Osteocyte (in vitro differentiated cells): ENCODE measurements around the gene CYTH3. TPM values are rescaled to one million over a fixed set of nuclear protein-coding genes. Genes with fewer than 3 reads are reported as not detected.
A peak's percentile ranks its signal among the peaks of the same experiment; 100 is the strongest.
"Not testable (repeated sequence)": the region's sequence is repeated elsewhere in the genome, so short reads cannot be mapped to it uniquely, and the experiment has no call there.

Source experiments
- DNase-seq: peaks from one replicate; pipeline ENCODE4 v3.0.0; 2021; ENCODE audit warnings: mixed read lengths; ENCODE audit not compliant: unreplicated experiment; ENCODE audit errors: extremely low spot score
- H3K27ac Mint-ChIP-seq: one replicate; pipeline ENCODE4 v1.8.0; 2021; ENCODE audit warnings: mild to moderate bottlenecking, mixed read lengths; ENCODE audit not compliant: unreplicated experiment
- H3K27me3 Mint-ChIP-seq: one replicate; pipeline ENCODE4 v1.8.0; 2021; ENCODE audit warnings: mixed read lengths; ENCODE audit not compliant: unreplicated experiment
- H3K36me3 Mint-ChIP-seq: one replicate; pipeline ENCODE4 v1.8.0; 2021; ENCODE audit warnings: mixed read lengths; ENCODE audit not compliant: unreplicated experiment
- H3K4me1 Mint-ChIP-seq: one replicate; pipeline ENCODE4 v1.8.0; 2021; ENCODE audit warnings: mixed read lengths; ENCODE audit not compliant: unreplicated experiment
- H3K4me3 Mint-ChIP-seq: one replicate; pipeline ENCODE4 v1.8.0; 2021; ENCODE audit warnings: mild to moderate bottlenecking, moderate library complexity, mixed read lengths; ENCODE audit not compliant: unreplicated experiment
- H3K9me3 Mint-ChIP-seq: one replicate; pipeline ENCODE4 v1.8.0; 2021; ENCODE audit warnings: mixed read lengths; ENCODE audit not compliant: unreplicated experiment
- CTCF ChIP-seq: fragments of 200-600 bp; sonication (generic); IDR thresholded peaks from 2 replicates; pipeline ENCODE4 v1.5.0; 2021; ENCODE audit warnings: antibody characterized with exemption, mild to moderate bottlenecking, moderate library complexity
- total RNA-seq: library from RNA; stranded (reverse); gene quantifications from 2 replicates; pipeline ENCODE4 v1.2.1, GENCODE V29; 2021

CYTH3 gene
- total RNA-seq, 1 donor from 2014 or later = 63.9 TPM

- peaks cover 74% of the 10 kb centered on the region for H3K4me1 Mint-ChIP-seq
Observed at GRCh38 chr7:6227294-6227846, 45.1 kb downstream of the CYTH3 start.

GRCh38 chr7:6226194-6226799 is 46.1 kb downstream of the CYTH3 start:
- Mint-ChIP-seq H3K27me3 (no peaks in the 10 kb centered on the region), H3K4me1 (peaks cover 74% of the 10 kb centered on the region), H3K9me3 (no peaks in the 10 kb centered on the region), H3K27ac (peak overlapping the region; percentile 93), H3K4me3 (no peak overlapping the region), H3K36me3 (no peaks in the 10 kb centered on the region)
- TF ChIP-seq CTCF = no peak
- no peak for DNase-seq

More at GRCh38 chr7:6227294-6227846, 45.1 kb downstream of the CYTH3 start:
- Mint-ChIP-seq H3K27ac (peak overlapping the region; percentile 93), H3K4me3 (peak overlapping the region; percentile 3), H3K9me3 (no peaks in the 10 kb centered on the region), H3K27me3 (no peaks in the 10 kb centered on the region), H3K36me3 (no peaks in the 10 kb centered on the region)
- TF ChIP-seq CTCF = no peak
- no peak for DNase-seq

- H3K36me3 Mint-ChIP-seq, DNase-seq, H3K27me3 Mint-ChIP-seq, H3K4me3 Mint-ChIP-seq, H3K27ac Mint-ChIP-seq, H3K9me3 Mint-ChIP-seq: not testable (repeated sequence)
- H3K4me1 Mint-ChIP-seq = peaks cover 68% of the 10 kb centered on the region
Observed at GRCh38 chr7:6223411-6223810, 49.0 kb downstream of the CYTH3 start.

- DNase-seq, H3K4me3 Mint-ChIP-seq, H3K27ac Mint-ChIP-seq, H3K9me3 Mint-ChIP-seq, H3K36me3 Mint-ChIP-seq, H3K27me3 Mint-ChIP-seq: not testable (repeated sequence)
- peaks cover 68% of the 10 kb centered on the region for H3K4me1 Mint-ChIP-seq
Observed at GRCh38 chr7:6223010-6223409, 49.4 kb downstream of the CYTH3 start.

- DNase-seq = no peak
Observed at GRCh38 chr7:6221340-6222319, 50.8 kb downstream of the CYTH3 start.

More at GRCh38 chr7:6221340-6222319, 50.8 kb downstream of the CYTH3 start:
- TF ChIP-seq CTCF = no peak
- peak overlapping the region; percentile 23 for H3K27ac Mint-ChIP-seq
- no peak overlapping the region for H3K4me3 Mint-ChIP-seq
- no peaks in the 10 kb centered on the region for H3K27me3 Mint-ChIP-seq
- peaks cover 62% of the 10 kb centered on the region for H3K4me1 Mint-ChIP-seq
- peaks cover 7% of the 10 kb centered on the region for H3K36me3 Mint-ChIP-seq
- no peaks in the 10 kb centered on the region for H3K9me3 Mint-ChIP-seq
